NCI-H345 (cell line): ENCODE measurements around the gene LCN9.
"Not testable (repeated sequence)": the region's sequence is repeated elsewhere in the genome, so short reads cannot be mapped to it uniquely, and the experiment has no call there.

Experiments
- DNase-seq: peaks from one replicate; lab custom pipeline; 2025; lab: John Stamatoyannopoulos, UW

LCN9 gene

DNA sequence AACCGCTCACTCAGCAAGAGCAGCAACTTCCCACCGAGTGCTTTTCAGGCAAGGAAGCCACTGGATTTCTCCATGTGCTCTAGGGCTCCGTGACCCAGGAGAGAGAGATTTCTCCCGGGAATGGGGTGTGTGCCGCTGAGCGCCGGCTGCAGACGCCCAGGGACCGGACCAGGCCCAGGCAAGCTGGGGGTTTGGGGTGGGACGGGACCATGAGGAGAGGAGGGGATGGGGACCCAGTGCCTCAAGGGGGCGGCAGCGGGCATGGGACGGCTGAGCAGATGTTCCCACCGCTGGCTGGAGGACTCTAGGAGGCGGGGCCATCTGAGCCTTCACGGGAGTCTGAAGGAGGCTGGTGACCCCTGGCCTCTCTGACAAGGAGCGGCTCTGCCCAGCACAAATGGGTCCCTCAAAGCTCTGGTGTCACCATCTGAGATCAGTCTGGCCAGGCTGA is 8.5 kb downstream of the LCN9 start:
- DNase-seq: no peak

DNA sequence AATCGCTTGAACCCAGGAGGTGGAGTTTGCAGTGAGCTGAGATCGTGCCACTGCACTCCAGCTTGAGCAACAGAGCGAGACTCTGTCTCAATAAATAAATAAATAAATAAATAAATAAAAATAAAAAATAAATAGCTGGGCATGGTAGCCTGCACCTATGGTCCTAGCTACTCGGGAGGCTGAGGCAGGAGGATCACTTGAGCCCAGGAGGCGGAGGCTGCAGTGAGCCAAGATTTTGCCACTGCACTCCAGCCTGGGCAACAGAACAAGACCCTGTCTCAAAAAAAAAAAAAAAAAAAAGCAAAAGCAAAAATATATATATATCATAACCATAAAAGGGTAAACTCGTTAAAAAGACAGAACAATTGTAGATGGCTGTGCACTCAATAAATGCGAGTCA is 9.7 kb downstream of the LCN9 start:
- DNase-seq: not testable (repeated sequence)

DNA sequence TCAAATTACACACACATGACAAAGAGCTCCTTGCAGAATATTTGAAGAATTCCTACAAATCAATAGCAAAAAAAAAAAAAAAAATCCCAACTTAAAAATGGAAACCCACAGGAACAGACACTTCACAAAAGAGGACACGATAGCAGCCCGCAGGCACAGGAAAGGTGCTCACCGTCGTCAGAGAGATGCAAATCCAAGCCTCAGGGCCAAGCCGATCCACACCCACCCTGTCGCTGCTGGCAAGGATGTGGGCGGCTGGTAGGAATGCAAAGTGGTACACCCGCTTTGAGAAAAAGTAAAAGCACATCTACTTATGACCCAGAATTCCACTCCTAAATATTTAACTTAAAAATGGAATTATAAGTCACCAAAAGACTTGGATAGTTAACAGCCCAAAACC is 10.8 kb downstream of the LCN9 start:
- no peak for DNase-seq

DNA sequence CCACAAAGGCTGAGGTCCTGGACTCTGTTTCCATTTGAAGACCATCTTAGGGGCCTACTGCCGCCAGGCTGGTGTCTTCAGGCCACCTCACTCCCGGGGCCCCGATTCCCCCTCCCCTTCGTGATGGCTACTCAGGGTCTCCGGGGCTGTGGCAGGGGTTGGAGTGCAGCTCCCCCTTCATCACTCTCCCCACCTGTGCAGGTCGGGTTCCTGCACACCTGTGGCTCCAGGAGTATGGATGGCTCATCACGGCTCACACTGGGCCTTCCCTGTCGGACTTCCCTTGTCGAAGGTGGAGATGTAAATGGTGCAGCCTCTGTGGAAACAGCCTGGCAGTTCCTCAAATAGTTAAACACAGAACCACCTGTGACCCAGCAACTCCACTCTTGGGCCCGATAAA is 11.9 kb downstream of the LCN9 start:
- no peak for DNase-seq

DNA sequence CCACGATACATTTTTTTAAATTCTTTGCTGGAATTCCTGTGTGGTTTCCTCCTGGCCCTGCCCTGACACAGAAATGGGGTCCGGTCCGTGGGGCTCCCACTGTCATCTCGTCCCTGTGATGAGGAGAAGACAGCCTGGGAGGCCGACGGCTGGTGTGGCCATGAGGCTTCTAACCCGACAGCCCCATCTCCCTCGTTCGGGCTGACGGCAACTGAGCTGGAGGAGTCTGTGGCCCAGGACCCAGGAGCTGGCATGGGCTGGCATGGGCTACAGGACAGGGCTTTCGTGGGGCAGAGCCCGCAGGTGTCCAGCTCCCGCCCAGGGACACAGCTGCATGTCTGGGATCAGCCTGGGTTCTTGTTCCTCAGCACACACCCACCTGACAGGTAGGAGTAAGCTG is 13.8 kb downstream of the LCN9 start:
- DNase-seq: no peak

DNA sequence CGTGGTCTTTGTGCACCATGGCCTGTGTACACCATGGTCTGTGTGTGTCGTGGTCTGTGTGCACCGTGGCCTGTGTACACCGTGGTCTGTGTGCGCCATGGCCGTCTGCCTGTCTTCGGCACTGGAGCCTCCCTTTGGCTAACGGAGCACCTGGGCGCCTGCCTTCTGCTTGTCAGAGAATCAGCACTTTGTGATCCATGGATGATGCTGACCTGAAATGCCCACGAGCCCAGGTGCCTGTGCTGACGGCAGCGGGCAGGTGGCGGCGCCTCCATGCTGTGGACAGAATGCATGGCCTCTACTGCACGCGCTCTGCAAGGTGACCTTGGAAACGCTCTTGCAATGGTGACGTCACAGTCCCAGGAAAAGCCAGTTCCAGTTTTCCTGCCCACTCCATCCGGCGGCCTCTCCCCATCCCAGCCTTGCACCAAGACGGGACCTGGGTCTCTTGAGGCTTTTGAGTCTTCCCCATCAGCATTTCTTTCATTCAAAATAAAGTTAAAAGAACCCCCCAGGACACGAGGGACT is 14.6 kb downstream of the LCN9 start:
- no peak for DNase-seq

DNA sequence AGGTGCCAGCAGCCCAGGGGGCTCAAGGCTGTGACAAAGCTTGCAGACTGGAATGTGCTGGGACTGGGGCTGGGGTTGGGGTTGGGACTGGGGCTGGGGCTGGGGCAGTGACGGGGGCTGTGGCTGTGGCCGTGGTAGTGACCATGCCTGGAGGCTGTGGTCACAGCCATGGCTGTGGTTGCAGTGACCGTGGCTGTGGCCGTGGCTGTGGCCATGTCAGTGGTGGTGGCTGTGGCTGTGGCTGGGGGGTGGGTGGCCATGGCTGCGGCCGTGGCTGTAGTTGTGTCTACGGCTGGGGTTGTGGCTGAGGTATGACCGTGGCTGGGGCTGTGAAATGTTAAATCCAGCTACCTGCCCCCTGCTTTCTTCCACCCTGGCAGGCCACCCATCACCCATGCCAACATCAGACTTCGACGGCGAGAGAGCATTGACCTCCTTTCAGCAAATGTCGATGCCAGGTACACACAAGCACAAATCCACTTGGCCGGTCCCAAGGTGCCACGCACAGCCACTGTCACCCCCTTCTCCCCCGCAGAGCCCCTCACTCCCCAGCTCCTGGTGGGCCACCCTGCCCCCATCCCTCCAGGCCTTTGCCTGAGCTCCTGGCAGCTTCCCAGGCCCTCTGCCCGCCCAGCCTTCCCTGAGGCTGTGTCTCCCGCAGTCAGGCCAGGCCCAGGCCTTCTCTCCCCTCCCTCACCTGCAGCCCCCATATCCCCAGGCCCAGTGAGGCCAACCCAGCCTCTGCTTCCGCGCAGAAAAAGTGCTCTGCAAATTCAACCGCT is 15.3 kb downstream of the LCN9 start:
- DNase-seq: no peak

DNA sequence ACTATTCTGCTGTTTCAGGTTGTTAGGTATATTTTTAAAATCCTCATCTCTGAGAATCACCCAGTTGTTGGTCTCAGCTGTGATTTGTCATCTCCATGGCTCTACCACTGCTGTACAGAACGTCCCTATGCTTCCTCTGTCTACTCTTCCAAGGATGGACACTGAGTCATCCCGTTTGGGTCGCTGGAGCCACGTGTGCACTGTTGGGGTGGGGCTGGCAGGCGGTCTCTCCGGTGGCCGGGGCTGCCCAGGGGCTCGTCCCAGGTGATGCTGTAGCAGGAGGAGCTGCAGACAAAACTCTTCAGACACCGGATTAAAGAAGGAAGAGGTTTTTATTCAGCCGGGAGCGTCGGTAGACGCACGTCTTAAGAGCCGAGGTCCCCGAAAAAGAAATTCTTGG is 16.9 kb downstream of the LCN9 start:
- DNase-seq: no peak

DNA sequence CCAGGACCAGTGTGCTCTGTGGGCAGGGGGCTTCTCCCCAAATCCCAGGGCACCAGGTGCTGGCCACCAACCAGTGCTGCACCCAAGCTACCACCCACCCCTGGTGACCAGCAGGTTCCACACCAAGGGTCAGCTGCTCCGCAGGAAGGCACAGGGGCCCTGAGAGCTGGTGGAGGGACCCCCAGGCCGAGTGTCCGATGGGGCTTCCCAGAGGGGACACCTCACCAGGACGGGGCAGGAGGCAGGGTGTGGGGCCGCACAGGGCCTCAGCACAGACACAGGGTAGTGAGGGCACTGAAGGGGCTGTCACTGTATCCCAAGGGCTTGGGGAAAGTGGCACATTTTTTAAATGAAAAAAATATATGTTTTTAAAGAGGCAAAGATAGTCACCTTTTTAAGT is 18.1 kb downstream of the LCN9 start:
- DNase-seq: no peak

DNA sequence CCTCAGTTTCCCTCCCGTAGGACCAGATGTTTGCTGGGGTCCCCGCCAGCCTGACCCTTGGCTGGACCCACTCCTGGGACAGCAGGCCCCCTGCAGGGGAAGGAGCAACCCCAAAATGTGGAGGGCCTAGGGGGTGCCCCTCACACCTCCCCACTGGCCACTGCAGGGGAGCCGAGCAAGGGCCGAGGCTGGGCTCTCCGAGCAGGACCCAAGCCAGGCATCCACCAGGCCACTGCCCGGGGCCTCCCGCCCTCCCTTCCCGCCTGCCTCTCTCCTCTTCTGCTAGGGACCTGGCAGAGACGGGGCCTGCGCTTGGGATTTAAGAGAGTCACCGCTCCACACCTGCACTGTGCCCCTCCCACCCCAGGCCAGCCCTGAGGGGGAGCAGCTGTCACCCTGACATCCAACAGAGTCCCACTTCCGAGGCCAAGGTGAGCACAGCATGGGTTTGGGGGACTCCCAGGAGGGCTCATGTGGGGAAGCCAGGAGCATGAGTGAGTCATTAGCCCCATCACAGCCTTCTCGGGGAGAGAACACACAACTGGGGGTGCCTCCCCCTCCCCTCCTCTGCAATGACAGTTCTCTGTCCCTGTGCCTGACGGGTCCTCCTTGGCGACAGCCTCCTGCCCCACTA is 20.4 kb downstream of the LCN9 start:
- no peak for DNase-seq

DNA sequence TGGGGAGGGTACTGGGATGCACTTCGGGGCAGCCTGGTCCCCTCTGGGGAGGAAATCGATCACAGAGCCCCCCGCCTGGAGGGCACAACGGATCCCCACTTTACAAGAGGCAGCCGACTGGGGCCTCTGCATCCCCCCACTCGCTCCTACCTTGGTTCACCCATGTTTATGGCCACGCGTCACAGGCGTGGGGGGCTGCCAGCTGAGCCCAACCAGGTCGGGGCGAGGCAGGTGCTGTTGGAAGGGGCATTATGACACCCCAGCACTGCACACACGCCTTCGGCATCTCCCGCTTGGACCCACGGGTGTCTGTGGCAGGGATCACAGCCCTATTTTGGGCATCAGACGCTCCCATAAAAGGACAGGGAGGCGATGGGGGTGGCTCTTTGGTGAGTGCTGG is 21.6 kb downstream of the LCN9 start:
- no peak for DNase-seq

DNA sequence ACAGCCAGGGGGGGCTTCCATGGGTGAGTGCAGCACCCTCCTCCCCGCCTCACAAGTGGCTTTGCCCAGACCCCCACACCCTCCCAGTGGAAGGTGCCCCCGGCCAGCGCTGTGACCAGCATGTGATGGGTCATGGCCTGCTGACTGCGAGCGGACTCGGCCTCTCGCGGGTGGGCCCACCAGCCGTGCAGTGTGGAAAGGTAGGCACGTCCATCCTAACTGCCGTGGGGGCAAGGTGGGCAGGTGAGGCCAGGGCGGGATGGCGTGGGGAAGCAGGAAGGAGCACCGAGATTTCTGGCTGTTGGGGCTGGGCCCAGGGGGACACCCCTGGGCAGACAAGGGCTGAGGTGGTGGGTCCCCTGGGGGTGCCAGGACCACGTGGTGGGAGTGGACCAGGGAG is 24.1 kb downstream of the LCN9 start:
- DNase-seq: no peak

DNA sequence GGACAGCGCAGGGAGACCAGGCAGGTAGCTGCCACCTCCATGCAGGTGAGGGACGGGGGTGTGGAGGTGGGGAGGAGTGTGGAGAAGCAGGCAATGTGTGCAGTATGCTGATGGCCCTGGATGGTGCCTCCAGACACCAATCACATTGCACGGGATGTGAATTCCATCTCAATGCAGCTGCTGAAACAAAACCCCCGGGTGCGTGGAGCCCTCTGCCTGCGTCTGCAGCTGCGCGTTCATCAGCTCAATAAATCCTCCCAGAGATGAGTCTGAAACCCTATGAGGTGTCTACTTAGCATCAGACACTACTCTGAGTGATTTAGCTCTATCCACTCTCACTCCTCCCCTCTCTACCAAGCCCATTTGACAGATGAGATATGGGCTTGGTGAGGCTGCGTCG is 25.9 kb downstream of the LCN9 start:
- no peak for DNase-seq

DNA sequence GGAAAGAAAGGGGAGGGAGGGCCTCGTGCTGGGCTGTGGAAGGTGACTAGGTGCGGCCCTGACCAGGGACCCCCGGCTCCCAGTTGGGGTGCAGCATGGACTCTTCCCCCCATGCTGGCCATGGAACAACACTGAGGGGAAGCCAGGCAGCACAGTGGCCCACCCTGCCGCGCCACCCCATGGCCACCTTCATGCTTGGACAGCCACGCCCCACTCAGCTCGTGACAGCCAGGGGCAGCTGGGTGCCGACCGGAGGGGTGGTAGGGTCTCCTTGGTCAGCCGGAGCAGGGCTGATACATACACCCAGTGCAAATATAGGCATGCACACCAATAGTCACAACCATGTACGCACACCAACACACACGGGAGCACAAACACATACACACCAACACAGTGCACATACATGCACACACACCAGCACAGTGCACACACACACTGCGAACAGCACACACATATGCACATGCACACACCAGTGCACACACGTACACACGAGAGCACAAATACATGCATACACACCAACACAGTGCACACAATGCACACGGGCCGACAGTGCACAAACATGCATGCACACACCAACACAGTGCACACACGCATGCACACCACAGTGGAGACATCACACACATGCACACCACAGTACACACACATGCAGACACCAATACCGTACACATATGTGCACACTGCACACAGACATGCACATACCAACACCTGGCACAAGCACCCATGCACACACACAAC is 27.9 kb downstream of the LCN9 start:
- no peak for DNase-seq

DNA sequence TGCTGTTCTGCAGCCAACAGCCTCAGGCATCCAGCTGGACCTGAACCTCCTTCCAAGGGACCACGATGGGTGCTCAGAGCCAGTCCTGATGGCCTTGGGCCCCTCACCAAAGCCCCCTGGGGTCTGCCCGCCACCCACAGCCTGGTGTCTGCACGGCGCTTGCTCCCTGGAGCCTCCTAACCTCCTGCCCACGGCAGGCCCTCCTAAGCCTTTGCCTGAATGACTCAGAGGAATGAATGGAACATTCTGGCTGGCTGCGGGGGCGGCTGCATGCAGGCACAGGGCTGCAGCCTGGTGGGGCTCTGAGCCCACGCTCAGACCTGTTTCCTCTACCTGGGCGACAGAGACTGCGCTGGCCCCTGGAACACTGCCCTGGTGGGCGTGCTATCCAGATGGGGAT is 29.3 kb downstream of the LCN9 start:
- no peak for DNase-seq

DNA sequence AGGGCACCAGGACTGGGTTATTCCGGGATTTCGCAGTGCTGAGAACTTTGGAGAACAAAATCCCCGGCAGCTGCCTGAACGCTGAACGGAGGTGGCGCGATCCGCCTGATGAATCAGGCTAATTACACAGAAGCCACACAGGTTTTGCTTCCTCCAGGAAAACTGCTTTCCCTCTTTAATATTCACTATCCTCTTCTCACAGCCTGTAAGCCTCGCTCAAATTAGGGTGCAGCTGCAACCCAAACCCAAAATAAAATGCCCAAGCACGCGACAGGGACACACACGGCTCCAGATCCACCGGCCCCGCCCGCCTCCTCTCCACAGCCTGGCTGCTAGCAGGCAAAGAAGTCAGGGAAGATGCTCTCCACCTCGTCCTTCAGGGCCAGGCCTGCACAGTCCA is 30.2 kb downstream of the LCN9 start:
- no peak for DNase-seq

DNA sequence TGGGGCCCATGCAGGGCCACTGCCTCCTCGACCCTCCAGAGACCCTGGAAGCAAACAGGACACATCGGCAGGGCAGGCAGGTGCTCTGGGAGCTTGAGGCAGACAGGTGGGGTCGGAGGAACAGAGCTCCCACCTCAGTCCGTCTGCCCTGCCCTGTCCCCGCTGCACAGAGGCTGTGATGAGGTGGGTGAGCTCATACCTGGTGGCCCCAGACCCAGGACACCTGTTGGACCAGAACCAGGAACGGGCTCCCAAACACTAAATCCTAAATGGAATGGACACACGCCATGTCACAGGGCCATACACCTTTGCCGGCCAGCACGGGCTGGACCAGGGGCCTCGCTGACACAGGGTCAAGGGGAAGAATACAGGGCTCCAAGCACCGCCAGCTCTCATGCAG is 30.7 kb downstream of the LCN9 start:
- DNase-seq: no peak

DNA sequence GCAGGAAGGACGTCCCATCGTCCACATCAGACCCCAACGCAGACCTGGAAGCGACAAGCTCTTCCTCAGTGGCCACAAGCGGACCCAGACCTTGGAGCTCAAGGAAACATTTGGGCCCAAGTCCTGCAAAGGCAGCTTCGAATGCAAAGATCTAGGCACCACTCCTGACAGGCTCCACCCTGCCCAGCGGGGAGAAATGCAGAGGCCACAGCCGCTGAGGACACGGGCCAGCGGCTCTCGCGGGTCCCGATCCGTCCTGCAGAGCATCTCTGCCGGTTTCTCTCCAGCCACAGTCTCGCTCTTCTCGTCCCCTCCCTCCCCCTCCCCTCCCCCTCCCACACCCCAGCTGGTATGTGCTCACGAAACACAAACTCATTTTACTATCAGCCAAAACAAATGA is 31.3 kb downstream of the LCN9 start:
- DNase-seq: no peak

DNA sequence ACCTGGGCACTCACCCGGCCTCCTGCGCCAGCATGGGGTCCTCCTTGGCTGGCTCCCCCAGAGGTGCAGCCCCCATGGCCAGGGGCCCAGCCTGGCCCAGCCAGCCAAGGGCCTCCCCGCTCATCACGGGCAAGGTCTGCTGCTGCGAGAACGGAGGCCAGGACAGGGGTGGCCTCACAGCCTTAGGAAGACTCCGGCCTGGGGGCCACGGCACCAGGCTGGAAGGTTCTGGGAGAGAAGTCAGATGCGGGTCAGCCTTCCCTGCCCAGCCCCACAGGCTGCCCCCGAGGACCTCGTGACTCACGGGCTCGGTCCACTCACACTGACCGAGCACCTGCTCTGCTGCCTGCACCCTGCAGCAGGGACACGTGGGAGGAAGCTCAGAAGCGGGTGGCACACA is 31.9 kb downstream of the LCN9 start:
- DNase-seq: no peak

DNA sequence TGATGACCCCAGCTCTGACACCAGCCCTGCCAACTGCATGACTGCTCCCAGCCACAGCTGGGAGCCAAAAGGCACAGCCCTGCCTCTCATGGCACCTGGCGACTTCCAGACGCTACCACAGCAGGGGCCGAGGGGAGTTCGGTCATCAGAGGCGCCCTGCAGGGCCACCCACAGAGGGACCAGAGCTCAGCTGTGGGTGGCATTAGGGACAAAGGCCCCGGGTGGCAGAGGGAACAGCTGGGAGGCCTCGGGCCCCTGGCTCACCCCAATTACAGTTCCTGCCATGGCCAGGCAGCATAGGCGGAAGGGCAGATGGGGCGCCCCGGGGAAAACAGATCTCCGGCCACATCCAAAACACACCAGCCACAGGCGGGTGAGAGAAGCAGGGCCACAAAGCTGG is 32.5 kb downstream of the LCN9 start:
- DNase-seq: no peak

DNA sequence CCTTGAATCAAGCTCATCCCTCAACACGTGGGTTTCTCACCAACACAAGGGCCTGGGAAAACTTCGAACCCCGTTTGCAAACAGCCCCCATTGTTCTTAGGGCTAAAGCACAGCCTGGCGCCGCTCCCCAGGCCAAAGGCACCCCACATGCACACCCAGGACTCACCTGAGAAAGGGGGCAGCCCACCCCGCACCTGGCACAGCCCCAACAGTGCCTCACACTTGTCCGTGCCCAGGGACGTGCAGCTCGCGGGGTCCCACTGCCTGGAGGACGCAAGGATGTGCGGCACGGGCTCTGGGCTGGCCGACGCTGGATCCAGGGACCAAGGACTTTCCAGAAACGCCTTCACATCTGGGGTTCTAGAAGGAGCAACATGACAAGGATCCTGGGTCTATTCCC is 33.3 kb downstream of the LCN9 start:
- DNase-seq: no peak

DNA sequence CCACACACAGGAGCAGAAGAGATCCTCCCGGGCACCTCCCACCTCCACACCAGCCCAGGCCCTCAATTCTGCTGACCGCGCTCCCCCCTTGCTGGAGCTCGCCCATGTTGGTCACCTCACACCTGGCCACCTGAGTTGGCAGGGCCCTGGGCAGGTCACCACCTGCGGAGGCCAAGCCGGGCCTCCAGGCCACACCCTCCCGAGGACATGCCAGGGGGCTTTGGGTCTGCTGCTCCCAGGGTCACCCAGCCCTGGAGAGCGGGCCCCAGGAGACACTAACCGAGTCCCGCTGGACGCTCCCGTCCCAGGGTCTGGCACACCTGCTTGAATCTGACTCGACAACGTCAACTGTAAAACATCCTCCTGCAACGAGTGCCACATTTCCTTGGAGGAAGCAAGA is 34.1 kb downstream of the LCN9 start:
- DNase-seq: no peak

DNA sequence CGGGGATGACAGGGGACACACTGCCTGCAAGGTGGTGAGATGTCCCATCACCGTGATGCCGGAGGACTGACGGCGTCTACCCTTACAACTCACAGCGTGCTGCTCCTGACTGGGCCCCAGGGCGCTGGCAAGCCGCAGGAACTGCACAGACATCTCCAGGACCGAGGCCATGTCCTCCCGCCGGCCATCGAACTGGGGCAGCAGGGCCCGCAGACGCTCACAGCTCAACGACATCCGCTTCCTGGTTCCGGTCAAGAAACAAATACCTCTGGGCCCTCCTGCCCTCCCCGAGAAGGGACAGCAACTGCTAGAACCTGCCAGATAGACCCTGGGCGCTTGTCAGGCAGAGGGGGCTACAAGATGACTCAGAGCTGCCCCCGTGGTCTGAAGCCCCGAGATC is 35.1 kb downstream of the LCN9 start:
- no peak for DNase-seq
